ENCODE measurements around the gene MC3R.

The MC3R gene

GRCh38 chr20:56237335-56237734, 11.2 kb upstream of the MC3R start:
- TF ChIP-seq CTCF (conservative IDR thresholded peaks at IDR 0.05; ENCODE audit: low read depth) = no peak
- ChIA-PET POLR2A (ENCODE audit: low non-redundant PET) (no interaction called here), CTCF (no interaction called here)
- no peak overlapping the region for H3K27ac ChIP-seq
- DNase-seq (ENCODE audit: low spot score) = no peak

- TF ChIP-seq CTCF (conservative IDR thresholded peaks at IDR 0.05; ENCODE audit: low read depth) = no peak
- POLR2A ChIA-PET (ENCODE audit: low non-redundant PET) = no interaction called here
- DNase-seq (ENCODE audit: low spot score) = no peak
- no peak overlapping the region for H3K27ac ChIP-seq
- CTCF ChIA-PET = interaction anchor here (0.6 to 2.4 kb wide), 4 partner anchors 41 to 730 kb away, joined by 3 to 13 read pairs (median 5); no protein-coding TSS in a partner anchor
These were observed 4.3 kb upstream of the MC3R start for GRCh38 chr20:56244259-56244658.

GRCh38 chr20:56245761-56246160, 2.8 kb upstream of the MC3R start:
- POLR2A ChIA-PET (ENCODE audit: low non-redundant PET) = no interaction called here
- no peak for TF ChIP-seq CTCF (conservative IDR thresholded peaks at IDR 0.05; ENCODE audit: low read depth)
- DNase-seq (ENCODE audit: low spot score) = peak; percentile 42
- CTCF ChIA-PET = interaction anchor here (2.4 kb wide), 1 partner anchor 98 kb away, joined by 13 read pairs; no protein-coding TSS in a partner anchor
- no peak overlapping the region for H3K27ac ChIP-seq

GRCh38 chr20:56249244-56249955, 868 bp downstream of the MC3R start:
- H3K27ac ChIP-seq = no peak overlapping the region
- POLR2A ChIA-PET (ENCODE audit: low non-redundant PET) = no interaction called here
- peak; percentile 59 for DNase-seq (ENCODE audit: low spot score)
- peak; percentile 93 for TF ChIP-seq CTCF (conservative IDR thresholded peaks at IDR 0.05; ENCODE audit: low read depth)
- CTCF ChIA-PET = interaction anchor here (1.2 kb wide), 2 partner anchors 47 to 94 kb away, joined by 5 to 13 read pairs; no protein-coding TSS in a partner anchor

GRCh38 chr20:56249956-56250355, 1.4 kb downstream of the MC3R start:
- ChIA-PET POLR2A (ENCODE audit: low non-redundant PET) (no interaction called here), CTCF (interaction anchor here (1.9 kb wide), 1 partner anchor 62 kb away, joined by 5 read pairs; no protein-coding TSS in a partner anchor)
- TF ChIP-seq CTCF (conservative IDR thresholded peaks at IDR 0.05; ENCODE audit: low read depth) = no peak

GRCh38 chr20:56257604-56258003, 9.1 kb downstream of the MC3R start:
- ChIA-PET CTCF (interaction anchor here (0.6 to 2.2 kb wide), 6 partner anchors 9 to 89 kb away, joined by 3 to 7 read pairs (median 4); partner anchors contain the start of gene MC3R), POLR2A (ENCODE audit: low non-redundant PET) (no interaction called here)
- no peak for TF ChIP-seq CTCF (conservative IDR thresholded peaks at IDR 0.05; ENCODE audit: low read depth)
- DNase-seq (ENCODE audit: low spot score) = no peak
- H3K27ac ChIP-seq = no peak overlapping the region

More at GRCh38 chr20:56249956-56250355, 1.4 kb downstream of the MC3R start:
- H3K27ac ChIP-seq = no peak overlapping the region
- DNase-seq (ENCODE audit: low spot score) = no peak

Data from RWPE1 (cell line).